Astrocyte (in vitro differentiated cells and primary cell): ENCODE measurements around the gene JMJD8. TPM values are rescaled to one million over a fixed set of nuclear protein-coding genes. Genes with fewer than 3 reads are reported as not detected.

Experiments
- DNase-seq: peaks from one replicate; pipeline ENCODE4 v3.0.0-alpha.2; 2010; ENCODE audit warnings: low read depth
- FAIRE-seq: peaks from 2 replicates; lab custom pipeline; 2011; peaks lifted over from hg19 to GRCh38; lab: Jason Lieb, UNC
- H2AFZ ChIP-seq: 2 replicates; pipeline ENCODE4 v1.6.0; 2012; ENCODE audit warnings: low read depth, low read length, inconsistent platforms
- H3K27ac ChIP-seq: 2 replicates; pipeline ENCODE4 v1.5.1; 2011; ENCODE audit warnings: low read depth, low read length, inconsistent platforms
- H3K27me3 ChIP-seq: 2 replicates; pipeline ENCODE4 v1.6.0; 2011; ENCODE audit warnings: low read length, inconsistent platforms; ENCODE audit not compliant: insufficient read depth
- H3K36me3 ChIP-seq: 2 replicates; pipeline ENCODE4 v1.5.1; 2011; ENCODE audit warnings: low read length, inconsistent platforms; ENCODE audit not compliant: insufficient read depth
- H3K4me1 ChIP-seq: 2 replicates; pipeline ENCODE4 v1.5.1; 2011; ENCODE audit warnings: low read length, inconsistent platforms; ENCODE audit not compliant: insufficient read depth
- H3K4me2 ChIP-seq: 2 replicates; pipeline ENCODE4 v1.6.0; 2012; ENCODE audit warnings: low read length, inconsistent platforms
- H3K4me3 ChIP-seq: 2 replicates; pipeline ENCODE4 v1.5.1; 2011; ENCODE audit warnings: low read depth, mild to moderate bottlenecking, low read length, inconsistent platforms; ENCODE audit not compliant: insufficient read depth
- H3K79me2 ChIP-seq: 2 replicates; pipeline ENCODE4 v1.6.0; 2012; ENCODE audit warnings: mild to moderate bottlenecking, low read length, inconsistent platforms; ENCODE audit not compliant: insufficient read depth
- H3K9ac ChIP-seq: 2 replicates; pipeline ENCODE4 v1.6.0; 2012; ENCODE audit warnings: mild to moderate bottlenecking, low read length, inconsistent platforms
- H3K9me3 ChIP-seq: 2 replicates; pipeline ENCODE4 v1.5.1; 2012; ENCODE audit warnings: low read depth, mild to moderate bottlenecking, low read length, inconsistent platforms; ENCODE audit not compliant: insufficient read depth
- H4K20me1 ChIP-seq: 2 replicates; pipeline ENCODE4 v1.6.0; 2012; ENCODE audit warnings: low read length, inconsistent platforms; ENCODE audit not compliant: insufficient read depth
- H3K27ac Mint-ChIP-seq: one replicate; pipeline ENCODE4 v1.8.0; 2021; ENCODE audit warnings: mild to moderate bottlenecking, mixed read lengths; ENCODE audit not compliant: unreplicated experiment
- H3K27me3 Mint-ChIP-seq: one replicate; pipeline ENCODE4 v1.8.0; 2021; ENCODE audit warnings: low read depth, mixed read lengths; ENCODE audit not compliant: unreplicated experiment
- H3K36me3 Mint-ChIP-seq: one replicate; pipeline ENCODE4 v1.8.0; 2021; ENCODE audit warnings: low read depth, mixed read lengths; ENCODE audit not compliant: unreplicated experiment
- H3K4me1 Mint-ChIP-seq: one replicate; pipeline ENCODE4 v1.8.0; 2021; ENCODE audit warnings: low read depth, mixed read lengths; ENCODE audit not compliant: unreplicated experiment
- H3K4me3 Mint-ChIP-seq: one replicate; pipeline ENCODE4 v1.8.0; 2021; ENCODE audit warnings: mild to moderate bottlenecking, moderate library complexity, mixed read lengths; ENCODE audit not compliant: unreplicated experiment
- H3K9me3 Mint-ChIP-seq: one replicate; pipeline ENCODE4 v1.8.0; 2021; ENCODE audit warnings: mild to moderate bottlenecking, mixed read lengths; ENCODE audit not compliant: unreplicated experiment
- EZH2 ChIP-seq: IDR thresholded peaks from 2 replicates; pipeline ENCODE4 v1.6.1; 2012; ENCODE audit warnings: mild to moderate bottlenecking, low read length, inconsistent platforms; ENCODE audit not compliant: insufficient read depth
- total RNA-seq: library from RNA; stranded (reverse); gene quantifications from 2 replicates; pipeline ENCODE4 v1.2.1, GENCODE V29; 2021
- TF ChIP-seq, protein P1 (sequence below): IDR thresholded peaks from 2 replicates; pipeline ENCODE4 v1.5.1; 2011; ENCODE audit warnings: low read depth, mild to moderate bottlenecking, inconsistent platforms, low read length, moderate library complexity; ENCODE audit not compliant: insufficient read depth

The JMJD8 gene
- total RNA-seq, 1 donor from 2014 or later: 26.8 TPM

DNA sequence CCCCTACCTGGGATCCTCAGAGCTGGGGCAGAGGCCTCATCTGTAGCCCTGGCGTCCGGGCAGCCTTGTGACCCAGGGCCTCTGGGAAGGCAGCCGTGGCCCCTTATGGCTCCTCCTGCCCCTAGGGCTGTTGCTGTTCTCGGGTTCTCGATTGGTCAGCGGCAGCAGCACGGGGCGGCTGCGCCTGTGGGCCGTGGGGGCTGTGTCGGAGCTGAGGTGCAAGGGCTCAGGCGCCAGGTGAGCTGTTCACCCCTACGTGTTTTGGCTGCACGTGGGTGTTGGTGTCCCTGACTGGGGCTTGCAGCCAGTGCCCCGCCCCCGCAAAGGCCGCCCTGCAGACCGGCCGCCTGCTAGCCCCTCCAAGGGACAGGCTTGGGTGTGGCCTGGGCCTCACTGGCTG, 22.0 kb downstream of the JMJD8 start:
- Mint-ChIP-seq H3K27me3 (no peaks in the 10 kb centered on the region), H3K4me1 (no peaks in the 10 kb centered on the region), H3K36me3 (peaks cover 2% of the 10 kb centered on the region), H3K27ac (no peak overlapping the region), H3K9me3 (no peaks in the 10 kb centered on the region), H3K4me3 (no peak overlapping the region)
- no peaks in the 10 kb centered on the region for H3K27me3 ChIP-seq
- no peak overlapping the region for H3K27ac ChIP-seq
- no peak overlapping the region for H2AFZ ChIP-seq
- H3K9me3 ChIP-seq: no peaks in the 10 kb centered on the region
- no peaks in the 10 kb centered on the region for H4K20me1 ChIP-seq
- H3K9ac ChIP-seq: no peak overlapping the region
- H3K4me2 ChIP-seq: no peak overlapping the region
- no peak overlapping the region for H3K4me3 ChIP-seq
- DNase-seq: no peak
- H3K4me1 ChIP-seq: no peaks in the 10 kb centered on the region
- FAIRE-seq: no peak
- H3K79me2 ChIP-seq: no peaks in the 10 kb centered on the region
- no peaks in the 10 kb centered on the region for H3K36me3 ChIP-seq
- TF ChIP-seq, protein P1, sequence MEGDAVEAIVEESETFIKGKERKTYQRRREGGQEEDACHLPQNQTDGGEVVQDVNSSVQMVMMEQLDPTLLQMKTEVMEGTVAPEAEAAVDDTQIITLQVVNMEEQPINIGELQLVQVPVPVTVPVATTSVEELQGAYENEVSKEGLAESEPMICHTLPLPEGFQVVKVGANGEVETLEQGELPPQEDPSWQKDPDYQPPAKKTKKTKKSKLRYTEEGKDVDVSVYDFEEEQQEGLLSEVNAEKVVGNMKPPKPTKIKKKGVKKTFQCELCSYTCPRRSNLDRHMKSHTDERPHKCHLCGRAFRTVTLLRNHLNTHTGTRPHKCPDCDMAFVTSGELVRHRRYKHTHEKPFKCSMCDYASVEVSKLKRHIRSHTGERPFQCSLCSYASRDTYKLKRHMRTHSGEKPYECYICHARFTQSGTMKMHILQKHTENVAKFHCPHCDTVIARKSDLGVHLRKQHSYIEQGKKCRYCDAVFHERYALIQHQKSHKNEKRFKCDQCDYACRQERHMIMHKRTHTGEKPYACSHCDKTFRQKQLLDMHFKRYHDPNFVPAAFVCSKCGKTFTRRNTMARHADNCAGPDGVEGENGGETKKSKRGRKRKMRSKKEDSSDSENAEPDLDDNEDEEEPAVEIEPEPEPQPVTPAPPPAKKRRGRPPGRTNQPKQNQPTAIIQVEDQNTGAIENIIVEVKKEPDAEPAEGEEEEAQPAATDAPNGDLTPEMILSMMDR: no peak
- no peak for TF ChIP-seq EZH2

GRCh38 chr16:661184-661821, 22.8 kb downstream of the JMJD8 start:
- H3K79me2 ChIP-seq: no peaks in the 10 kb centered on the region
- no peaks in the 10 kb centered on the region for H3K9me3 ChIP-seq
- no peaks in the 10 kb centered on the region for H3K9me3 Mint-ChIP-seq
- no peaks in the 10 kb centered on the region for H3K27me3 Mint-ChIP-seq
- no peaks in the 10 kb centered on the region for H3K36me3 ChIP-seq
- peak overlapping the region; percentile 5 for H3K4me3 Mint-ChIP-seq
- H3K4me3 ChIP-seq: no peak overlapping the region
- H4K20me1 ChIP-seq: no peaks in the 10 kb centered on the region
- no peaks in the 10 kb centered on the region for H3K27me3 ChIP-seq
- H3K4me1 Mint-ChIP-seq: no peaks in the 10 kb centered on the region
- no peaks in the 10 kb centered on the region for H3K4me1 ChIP-seq
- no peak overlapping the region for H3K27ac Mint-ChIP-seq
- no peak overlapping the region for H3K27ac ChIP-seq
- H3K36me3 Mint-ChIP-seq: peaks cover 2% of the 10 kb centered on the region
- no peak for TF ChIP-seq EZH2
- TF ChIP-seq, protein P1: no peak
- no peak overlapping the region for H3K4me2 ChIP-seq
- H3K9ac ChIP-seq: no peak overlapping the region
- no peak overlapping the region for H2AFZ ChIP-seq
- DNase-seq: no peak
- no peak for FAIRE-seq

DNA sequence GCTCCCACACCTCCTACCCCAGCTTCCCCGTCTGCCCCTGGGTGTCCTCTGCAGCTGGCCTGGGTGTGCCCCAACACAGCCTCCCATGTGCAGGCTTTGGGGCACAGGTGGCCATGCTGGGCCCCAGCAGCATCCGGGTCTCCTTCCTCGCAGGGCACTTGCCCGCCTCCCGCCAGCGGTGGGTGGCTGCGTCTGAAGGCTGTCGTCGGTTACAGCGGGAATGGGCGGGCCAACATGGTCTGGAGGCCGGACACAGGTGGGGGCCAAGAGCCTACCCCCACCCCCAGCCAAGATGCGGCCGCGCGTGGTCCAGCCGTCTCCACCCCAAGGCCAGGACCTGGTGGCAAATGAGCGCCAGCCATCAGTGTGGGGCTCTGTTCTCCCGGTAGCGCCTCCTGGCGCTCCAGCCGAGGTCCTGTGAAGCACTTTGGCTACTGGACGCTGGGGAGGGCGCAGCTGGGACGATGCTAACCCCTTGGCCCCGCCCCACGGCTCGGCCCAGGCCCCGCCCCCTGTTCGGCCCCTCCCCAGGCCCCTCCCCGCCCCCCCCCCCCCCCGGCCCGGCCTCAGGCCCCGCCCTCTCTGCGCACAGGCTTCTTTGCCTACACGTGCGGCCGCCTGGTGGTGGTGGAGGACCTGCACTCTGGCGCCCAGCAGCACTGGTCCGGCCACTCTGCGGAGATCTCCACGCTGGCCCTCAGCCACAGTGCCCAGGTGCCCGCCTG, 23.5 kb downstream of the JMJD8 start:
- Histone ChIP-seq H3K9me3 (no peaks in the 10 kb centered on the region), H2AFZ (peak overlapping the region; percentile 47), H3K27ac (no peak overlapping the region), H4K20me1 (no peaks in the 10 kb centered on the region), H3K4me1 (no peaks in the 10 kb centered on the region), H3K4me2 (peak overlapping the region; percentile 44), H3K4me3 (no peak overlapping the region), H3K36me3 (no peaks in the 10 kb centered on the region), H3K79me2 (no peaks in the 10 kb centered on the region), H3K27me3 (no peaks in the 10 kb centered on the region), H3K9ac (no peak overlapping the region)
- peaks cover 2% of the 10 kb centered on the region for H3K36me3 Mint-ChIP-seq
- FAIRE-seq: no peak
- peak; percentile 32 for DNase-seq
- H3K27me3 Mint-ChIP-seq: no peaks in the 10 kb centered on the region
- H3K4me1 Mint-ChIP-seq: no peaks in the 10 kb centered on the region
- no peak overlapping the region for H3K27ac Mint-ChIP-seq
- no peak overlapping the region for H3K4me3 Mint-ChIP-seq
- TF ChIP-seq, protein P1: peak; percentile 2
- TF ChIP-seq EZH2: no peak
- H3K9me3 Mint-ChIP-seq: no peaks in the 10 kb centered on the region
